Smooth muscle cell (in vitro differentiated cells): ENCODE results near the gene CADM2. TPM values are rescaled to one million over a fixed set of nuclear protein-coding genes. Genes with fewer than 3 reads are reported as not detected.

Experiments used
- DNase-seq: peaks from one replicate; lab custom pipeline; 2025; ENCODE audit not compliant: unreplicated experiment; lab: John Stamatoyannopoulos, UW
- H2AFZ ChIP-seq: fragments of 200-600 bp; sonication (generic); 2 replicates; pipeline ENCODE4 v1.6.0; 2016; ENCODE audit warnings: antibody characterized with exemption, low read depth, mild to moderate bottlenecking
- H3F3A ChIP-seq: fragments of 200-600 bp; sonication (generic); 2 replicates; pipeline ENCODE4 v1.6.0; 2017; ENCODE audit warnings: antibody characterized with exemption, low read depth
- H3K27ac ChIP-seq: fragments of 200-600 bp; sonication (generic); 2 replicates; pipeline ENCODE4 v1.5.1; 2016; ENCODE audit warnings: low read depth, mild to moderate bottlenecking
- H3K27me3 ChIP-seq: fragments of 200-600 bp; sonication (generic); 2 replicates; pipeline ENCODE4 v1.6.1; 2016; ENCODE audit warnings: low read depth, mild to moderate bottlenecking
- H3K36me3 ChIP-seq: fragments of 200-600 bp; sonication (generic); 2 replicates; pipeline ENCODE4 v1.5.1; 2016; ENCODE audit warnings: low read depth
- H3K4me1 ChIP-seq: fragments of 200-600 bp; sonication (generic); 2 replicates; pipeline ENCODE4 v1.5.1; 2016; ENCODE audit warnings: low read depth
- H3K4me2 ChIP-seq: fragments of 200-600 bp; sonication (generic); 2 replicates; pipeline ENCODE4 v1.6.0; 2016; ENCODE audit warnings: mild to moderate bottlenecking
- H3K4me3 ChIP-seq: fragments of 200-600 bp; sonication (generic); 2 replicates; pipeline ENCODE4 v1.5.1; 2016; ENCODE audit warnings: mild to moderate bottlenecking
- H3K79me2 ChIP-seq: fragments of 200-600 bp; sonication (generic); 2 replicates; pipeline ENCODE4 v1.6.0; 2016; ENCODE audit warnings: low read depth, mild to moderate bottlenecking
- H3K9ac ChIP-seq: fragments of 200-600 bp; sonication (generic); 2 replicates; pipeline ENCODE4 v1.6.0; 2016; ENCODE audit warnings: low read depth
- H3K9me3 ChIP-seq: fragments of 200-600 bp; sonication (generic); replicated peaks from 2 replicates; pipeline ENCODE4 v1.5.1; 2016; ENCODE audit warnings: low read depth
- H4K20me1 ChIP-seq: fragments of 200-600 bp; sonication (generic); 2 replicates; pipeline ENCODE4 v1.6.0; 2016; ENCODE audit warnings: low read depth
- CTCF ChIP-seq: fragments of 200-600 bp; sonication (generic); IDR thresholded peaks from 2 replicates; pipeline ENCODE4 v1.5.1; 2017; ENCODE audit warnings: borderline replicate concordance, mild to moderate bottlenecking, antibody characterized with exemption; ENCODE audit not compliant: insufficient read depth, poor library complexity, severe bottlenecking
- WGBS: methylation state at CpG from one replicate; pipeline ENCODE4 v1.1.7; 2016; ENCODE audit warnings: low lambda C conversion rate; 5-methylcytosine and 5-hydroxymethylcytosine counted together
- polyA plus RNA-seq: library from polyadenylated mRNA; unstranded; fragments of >200 nt; fragmentation: Nextera tagmentation; extraction: Ambion mirVana; gene quantifications from 2 replicates; pipeline ENCODE4 v1.2.1, GENCODE V29; 2016
- total RNA-seq: library from RNA; depleted of rRNA; stranded (reverse); fragments of >200 nt; gene quantifications from 2 replicates; pipeline ENCODE4 v1.2.3, GENCODE V29; 2014

CADM2 gene
- total and polyA plus RNA-seq, 2 experiments from 2014 or later: 0.13 TPM; not detected in 1

GRCh38 chr3:85270488-85270887 is 311.7 kb downstream of the CADM2 start:
- H3K4me3 ChIP-seq: no peak overlapping the region
- no peaks in the 10 kb centered on the region for H3F3A ChIP-seq
- H3K9me3 ChIP-seq: no peaks in the 10 kb centered on the region
- no peaks in the 10 kb centered on the region for H3K36me3 ChIP-seq
- no peak overlapping the region for H3K9ac ChIP-seq
- no peaks in the 10 kb centered on the region for H3K79me2 ChIP-seq
- 70% methylated on average over 1 of the region's 1 CpG for WGBS
- no peaks in the 10 kb centered on the region for H4K20me1 ChIP-seq
- H3K27me3 ChIP-seq: no peaks in the 10 kb centered on the region
- DNase-seq: no peak
- no peak overlapping the region for H3K27ac ChIP-seq
- no peak overlapping the region for H2AFZ ChIP-seq
- no peak for TF ChIP-seq CTCF
- H3K4me1 ChIP-seq: no peaks in the 10 kb centered on the region
- no peak overlapping the region for H3K4me2 ChIP-seq

- no peak for TF ChIP-seq CTCF
- DNase-seq: no peak
- Histone ChIP-seq H3K79me2 (no peaks in the 10 kb centered on the region), H3K27ac (no peak overlapping the region), H2AFZ (no peak overlapping the region), H3K4me2 (no peak overlapping the region), H3K36me3 (no peaks in the 10 kb centered on the region), H3K4me3 (no peak overlapping the region), H3F3A (no peaks in the 10 kb centered on the region), H3K27me3 (no peaks in the 10 kb centered on the region), H3K9me3 (no peaks in the 10 kb centered on the region), H3K4me1 (no peaks in the 10 kb centered on the region), H4K20me1 (no peaks in the 10 kb centered on the region), H3K9ac (no peak overlapping the region)
These were observed 313.1 kb downstream of the CADM2 start for GRCh38 chr3:85271911-85272310.

GRCh38 chr3:85288257-85288656 is 329.5 kb downstream of the CADM2 start:
- H3F3A ChIP-seq: no peaks in the 10 kb centered on the region
- H3K27ac ChIP-seq: no peak overlapping the region
- no peak overlapping the region for H3K9ac ChIP-seq
- no peaks in the 10 kb centered on the region for H4K20me1 ChIP-seq
- H3K4me3 ChIP-seq: no peak overlapping the region
- no peaks in the 10 kb centered on the region for H3K79me2 ChIP-seq
- H3K9me3 ChIP-seq: no peaks in the 10 kb centered on the region
- no peaks in the 10 kb centered on the region for H3K36me3 ChIP-seq
- H3K4me2 ChIP-seq: no peak overlapping the region
- no peak for TF ChIP-seq CTCF
- no peaks in the 10 kb centered on the region for H3K27me3 ChIP-seq
- H3K4me1 ChIP-seq: no peaks in the 10 kb centered on the region
- DNase-seq: no peak
- H2AFZ ChIP-seq: no peak overlapping the region

- H3K4me1 ChIP-seq: no peaks in the 10 kb centered on the region
- H3K79me2 ChIP-seq: no peaks in the 10 kb centered on the region
- no peak for DNase-seq
- no peak overlapping the region for H3K9ac ChIP-seq
- no peaks in the 10 kb centered on the region for H3K36me3 ChIP-seq
- no peaks in the 10 kb centered on the region for H4K20me1 ChIP-seq
- no peaks in the 10 kb centered on the region for H3K9me3 ChIP-seq
- TF ChIP-seq CTCF: no peak
- H3K27me3 ChIP-seq: no peaks in the 10 kb centered on the region
- H3K4me3 ChIP-seq: no peak overlapping the region
- H2AFZ ChIP-seq: no peak overlapping the region
- H3K4me2 ChIP-seq: no peak overlapping the region
- no peak overlapping the region for H3K27ac ChIP-seq
- H3F3A ChIP-seq: no peaks in the 10 kb centered on the region
These were observed 338.5 kb downstream of the CADM2 start for GRCh38 chr3:85297291-85297690.
